ENCODE measurements around the gene SPDEF.

The SPDEF gene

DNA sequence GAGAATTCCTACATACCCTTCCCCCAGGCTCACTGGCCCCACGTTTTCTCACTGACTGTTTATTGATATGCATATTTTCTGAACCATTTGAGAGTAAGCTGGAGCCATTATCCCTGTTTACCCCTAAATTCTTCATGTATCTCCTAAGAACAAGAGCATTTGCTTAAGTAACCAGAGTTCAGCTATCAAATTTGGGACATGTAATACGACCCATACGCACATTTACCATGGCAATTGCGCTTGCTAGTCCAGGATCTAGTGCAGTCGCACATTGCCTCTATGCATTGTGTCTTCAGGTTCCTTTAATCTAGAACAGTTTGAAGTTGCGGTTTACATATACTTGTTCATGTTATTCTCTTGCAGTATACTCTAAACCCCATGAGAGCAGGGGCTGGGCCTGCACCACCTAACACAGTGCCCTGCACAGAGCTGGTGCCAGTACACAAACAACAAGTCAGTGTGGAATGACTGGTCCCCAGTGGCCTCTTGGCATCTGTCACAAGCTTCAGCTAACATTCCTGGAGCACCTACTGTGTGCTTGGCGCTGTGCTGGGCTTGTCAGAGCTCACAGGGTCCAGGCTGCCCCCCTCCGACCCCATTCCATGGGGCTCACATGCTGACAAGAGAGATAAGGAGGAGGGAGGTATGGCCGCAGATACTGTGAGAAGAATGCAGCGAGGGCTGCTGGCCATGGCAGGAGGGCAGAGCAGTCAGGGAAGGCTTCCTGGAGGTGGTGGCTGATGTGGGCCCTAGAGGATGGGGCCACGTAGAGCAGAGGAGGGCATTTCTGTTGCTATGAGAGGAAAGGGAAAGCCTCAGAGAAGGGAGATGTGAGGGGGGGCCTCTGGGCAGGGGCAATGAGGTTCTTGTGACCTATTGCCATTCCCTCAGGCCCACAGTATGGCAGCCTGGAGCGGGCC is 28.1 kb downstream of the SPDEF start:
- no peak for DNase-seq (ENCODE audit: low read depth in 2 of 2)

GRCh38 chr6:34526992-34527728 is 29.0 kb downstream of the SPDEF start:
- peak; percentile 97 to 98 for DNase-seq (ENCODE audit: low read depth in 2 of 2)

DNA sequence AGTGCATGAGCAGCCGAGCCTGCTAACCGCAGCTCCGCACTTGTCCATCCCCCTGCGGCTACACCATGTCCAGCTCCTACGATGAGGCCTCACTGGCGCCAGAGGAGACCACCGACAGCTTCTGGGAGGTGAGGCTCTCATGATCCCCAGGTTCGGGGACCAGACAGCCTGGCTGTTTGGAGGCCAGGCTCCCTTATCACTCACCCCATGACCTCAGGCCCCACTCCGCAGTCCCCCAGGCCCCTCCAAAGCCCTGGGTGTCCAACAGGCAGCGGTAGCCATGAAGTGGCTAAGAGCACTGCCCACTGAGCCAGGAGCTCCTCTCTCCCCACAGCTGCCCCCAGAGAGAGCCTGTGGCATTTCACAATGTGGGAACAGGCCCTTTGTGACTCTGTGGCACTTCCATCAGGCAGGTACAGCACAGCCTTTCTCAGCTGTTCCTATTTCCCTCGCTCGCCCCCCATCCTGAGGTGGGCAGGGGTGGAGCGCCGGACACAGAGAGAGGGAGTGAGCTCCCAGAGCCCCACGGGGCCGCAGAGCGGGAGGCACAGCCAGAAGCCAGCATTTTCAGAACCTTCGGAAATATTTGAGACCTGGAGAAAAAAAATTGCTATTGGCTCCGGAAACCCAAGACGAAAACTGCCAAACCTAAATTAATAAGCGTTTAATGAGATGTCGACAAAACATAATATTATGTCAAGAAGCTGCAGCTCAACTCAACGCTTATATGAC is 29.7 kb downstream of the SPDEF start:
- DNase-seq (ENCODE audit: low read depth in 2 of 2), result no peak

DNA sequence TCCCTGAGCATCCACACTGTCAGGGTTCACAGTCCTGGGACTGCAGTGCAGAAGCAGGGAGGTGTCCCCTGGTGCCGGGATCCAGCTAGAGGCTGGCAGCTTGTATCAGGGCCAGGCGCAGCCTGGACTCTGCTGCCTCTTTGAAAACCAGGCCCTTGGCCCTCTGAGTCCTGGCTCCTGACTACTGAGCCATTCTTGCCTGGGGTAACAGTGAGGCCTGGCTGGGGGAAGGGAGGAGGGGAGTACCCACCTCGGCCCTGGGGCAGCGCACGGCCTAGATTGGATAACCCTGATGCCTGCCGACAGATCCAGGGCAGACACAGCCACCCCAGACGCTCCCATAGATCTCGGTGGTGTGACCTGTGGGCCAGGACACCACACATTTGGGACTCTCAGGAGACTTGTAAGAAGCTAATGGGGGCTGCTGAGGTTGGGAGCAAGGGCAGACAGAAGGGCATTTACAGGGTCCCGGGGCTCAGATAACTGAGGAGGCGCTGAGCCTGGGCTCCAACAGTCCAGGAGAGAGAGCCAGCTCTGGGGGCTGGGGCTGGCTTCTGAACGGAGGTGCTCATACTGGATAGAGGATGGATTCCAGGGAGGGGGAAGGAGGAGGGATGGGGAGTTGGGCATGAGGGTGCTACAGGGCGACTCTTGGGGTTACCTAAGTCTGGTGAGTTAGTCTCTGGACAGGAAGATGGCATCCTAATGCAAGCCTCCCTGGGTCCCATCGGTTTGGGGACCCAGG is 30.5 kb downstream of the SPDEF start:
- no peak for DNase-seq (ENCODE audit: low read depth in 2 of 2)

DNA sequence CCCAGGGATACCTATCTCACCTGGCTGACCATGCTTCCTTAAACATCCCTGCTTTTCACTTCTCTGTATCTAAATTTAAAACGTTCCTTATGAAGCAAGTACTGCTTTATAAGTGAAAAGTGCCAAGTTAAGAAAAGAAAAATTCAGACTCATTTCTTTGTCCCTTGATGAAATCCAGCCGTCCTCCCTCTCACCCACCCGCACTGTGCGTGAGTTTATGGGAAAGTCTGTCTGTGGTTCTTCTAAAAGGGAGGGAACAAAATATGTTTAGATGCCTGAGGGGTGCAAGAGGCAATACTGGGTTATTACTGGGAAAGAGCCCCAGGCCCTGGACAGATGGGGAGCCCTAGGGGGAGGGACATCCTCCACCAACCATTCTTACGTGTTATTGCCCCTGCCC is 31.2 kb downstream of the SPDEF start:
- DNase-seq (ENCODE audit: low read depth in 2 of 2), result no peak

DNA sequence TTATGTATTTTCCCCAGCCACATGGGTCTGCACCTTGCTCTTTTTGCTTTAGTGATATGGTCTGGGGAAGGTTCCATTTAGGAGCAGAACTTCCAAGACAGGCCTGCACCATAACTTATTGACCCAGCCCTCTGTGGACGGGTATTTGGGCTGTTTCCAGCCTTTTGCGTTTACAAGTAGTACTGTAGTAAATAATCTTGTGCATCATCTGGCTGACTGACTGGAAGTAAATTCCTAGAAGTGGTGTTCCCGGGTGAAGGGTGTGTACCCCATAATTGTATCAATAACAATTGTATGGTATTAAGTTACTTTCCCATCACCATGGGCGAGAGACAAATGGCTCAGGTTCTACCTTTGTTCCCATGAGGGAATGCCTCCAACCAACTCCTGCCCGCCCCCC is 31.6 kb downstream of the SPDEF start:
- DNase-seq (ENCODE audit: low read depth in 2 of 2), result no peak

DNA sequence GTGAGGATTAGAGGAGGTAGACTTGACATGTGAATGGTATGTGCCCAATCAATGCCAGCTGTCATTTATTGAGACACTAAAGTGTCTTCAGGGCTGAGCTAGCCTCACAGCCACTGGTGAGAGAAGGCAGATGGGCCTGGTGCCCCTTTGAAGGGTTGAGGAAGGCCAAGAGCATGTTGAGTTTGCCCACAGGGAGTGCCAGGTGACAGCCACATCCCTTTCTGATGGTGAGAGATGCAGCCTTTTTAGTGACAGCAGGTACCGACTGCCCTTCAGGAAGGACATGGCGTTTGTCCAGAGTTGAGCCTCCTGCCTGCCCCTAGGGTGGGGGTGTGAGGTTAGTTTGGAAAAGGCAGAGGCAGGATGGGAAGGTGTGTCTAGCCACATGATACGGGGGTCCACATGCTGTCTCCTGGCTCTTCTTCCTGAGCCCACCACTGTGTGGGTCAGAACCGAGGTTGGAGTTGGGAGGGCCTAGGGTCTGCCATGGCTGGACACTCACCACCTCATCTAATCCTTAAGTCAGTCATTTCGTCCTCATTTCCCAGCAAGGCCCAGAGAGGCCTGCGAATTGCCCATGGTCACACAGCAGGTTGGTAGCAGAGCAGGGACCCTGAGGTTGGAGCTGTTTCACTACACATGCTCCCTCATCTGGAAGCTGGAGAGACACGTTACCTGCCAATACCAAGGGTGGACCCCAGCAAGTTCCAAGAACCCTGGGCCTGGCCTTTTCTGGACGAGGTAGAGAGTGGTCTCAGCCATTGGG is 32.5 kb downstream of the SPDEF start:
- DNase-seq (ENCODE audit: low read depth in 2 of 2), result no peak

- no peak for DNase-seq (ENCODE audit: low read depth in 2 of 2)
Observed at GRCh38 chr6:34522761-34523160, 33.4 kb downstream of the SPDEF start.

GRCh38 chr6:34521463-34522285 is 34.5 kb downstream of the SPDEF start:
- no peak for DNase-seq (ENCODE audit: low read depth in 2 of 2)

- DNase-seq (ENCODE audit: low read depth in 2 of 2), result no peak
Observed at GRCh38 chr6:34520645-34521462, 35.3 kb downstream of the SPDEF start.

DNA sequence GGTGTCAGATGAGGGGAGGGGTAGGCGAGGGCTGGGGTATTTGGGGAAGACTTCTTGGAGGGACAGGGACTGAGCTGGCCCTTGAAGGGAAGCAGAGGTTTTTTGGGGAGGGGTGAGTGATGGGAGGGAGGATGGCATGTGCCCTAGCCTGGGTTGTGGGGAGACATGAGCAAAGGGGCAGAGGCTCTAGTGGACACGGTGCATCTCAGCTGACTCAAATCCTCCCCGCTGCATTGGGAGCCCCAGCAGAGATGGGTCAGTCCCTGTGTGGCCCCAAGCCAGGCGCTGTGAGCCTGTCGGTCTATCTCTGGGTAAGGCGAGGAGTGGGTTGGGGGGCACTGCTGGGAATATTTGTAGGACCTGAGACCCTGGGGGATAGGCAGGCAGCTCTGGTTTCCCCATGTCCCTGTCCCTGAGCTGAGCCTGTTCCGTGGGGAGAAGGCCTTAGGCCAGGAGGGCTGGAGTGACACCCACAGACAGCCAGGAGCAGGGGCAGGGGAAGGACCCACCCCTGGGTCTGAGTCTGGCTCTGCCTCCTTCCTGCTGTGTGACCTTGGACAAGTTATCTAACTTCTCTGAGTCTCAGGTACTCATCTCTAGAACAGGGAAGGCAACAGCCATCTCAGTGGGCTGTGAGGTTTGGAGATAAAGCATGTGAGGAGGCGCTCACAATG is 36.0 kb downstream of the SPDEF start:
- DNase-seq (ENCODE audit: low read depth in 2 of 2), result no peak

GRCh38 chr6:34518669-34519365 is 37.3 kb downstream of the SPDEF start:
- no peak for DNase-seq (ENCODE audit: low read depth in 2 of 2)

GRCh38 chr6:34517966-34518365 is 38.2 kb downstream of the SPDEF start:
- no peak for DNase-seq (ENCODE audit: low read depth in 2 of 2)

DNA sequence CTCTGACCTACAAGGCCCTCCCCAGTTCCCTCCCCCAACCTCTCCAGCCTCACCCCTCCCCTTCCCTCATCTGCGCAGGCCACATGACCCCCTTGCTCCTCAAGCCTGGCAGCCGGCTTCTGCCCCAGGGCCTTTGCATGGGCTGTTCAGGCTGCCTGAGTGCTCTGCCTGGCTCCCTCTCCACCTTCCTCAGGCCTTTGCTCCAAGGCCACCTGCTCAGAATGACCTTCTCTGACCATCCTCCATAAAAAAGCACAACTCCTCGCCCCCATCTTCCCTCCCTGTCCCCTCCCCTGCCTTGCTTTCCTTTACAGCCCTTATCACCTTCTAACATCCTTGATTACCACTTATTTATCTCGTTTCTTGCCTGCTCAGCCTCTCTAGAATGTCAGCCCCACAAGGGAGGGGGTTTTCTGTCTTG is 38.7 kb downstream of the SPDEF start:
- DNase-seq (ENCODE audit: low read depth in 2 of 2), result no peak

- DNase-seq (ENCODE audit: low read depth in 2 of 2), result no peak
Observed at GRCh38 chr6:34516391-34517324, 39.5 kb downstream of the SPDEF start.

DNA sequence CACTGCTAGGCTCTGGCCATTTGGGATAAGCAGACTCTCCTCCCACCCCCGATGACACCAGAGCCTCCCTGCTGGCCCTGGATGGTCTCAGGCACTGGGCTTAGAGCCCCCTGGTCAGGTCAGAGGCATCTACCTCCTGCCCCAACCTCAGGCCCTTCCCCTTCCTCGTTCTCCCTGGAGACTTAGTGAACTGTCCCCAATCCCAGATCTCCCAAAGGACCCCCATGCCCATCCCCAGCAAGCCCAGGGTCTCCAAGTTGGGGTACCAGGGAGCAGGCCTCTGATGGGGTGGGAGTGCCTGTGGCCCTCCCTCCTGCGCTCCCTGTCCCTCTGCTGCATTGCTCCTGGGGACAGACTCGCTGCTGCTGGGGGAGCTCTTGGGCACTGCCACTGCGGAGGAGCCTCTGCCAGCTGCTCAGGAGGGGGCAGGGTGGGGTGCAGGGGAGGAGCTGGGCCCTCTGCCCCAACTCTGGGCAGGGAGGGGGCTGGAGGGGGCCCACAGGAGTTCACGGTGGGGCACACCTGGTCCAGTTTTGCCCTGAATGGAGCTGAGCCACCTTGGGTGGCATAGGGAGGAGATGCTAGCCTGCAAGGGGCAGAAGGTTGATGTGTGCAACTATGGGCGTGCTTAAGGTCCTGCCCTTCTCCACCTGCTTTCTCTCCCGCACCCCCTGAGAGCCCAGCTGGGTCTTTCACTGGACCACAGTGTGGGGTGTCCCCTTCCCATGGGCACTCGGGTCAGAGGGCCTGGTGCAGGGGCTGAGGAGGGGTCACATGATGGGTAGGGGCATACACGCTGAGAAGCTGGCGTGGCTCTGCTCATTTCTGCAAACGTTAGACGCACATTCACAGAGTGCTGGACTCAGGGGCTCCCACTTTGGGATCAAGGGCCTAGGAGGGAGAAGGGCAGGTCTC is 40.4 kb downstream of the SPDEF start:
- no peak for DNase-seq (ENCODE audit: low read depth in 2 of 2)

All from stimulated activated CD4-positive, alpha-beta T cell treated with anti-CD3 and anti-CD28 coated beads, Interleukin-1b, Interleukin-23, amount 100 ng/mL, for 4 hours (primary cell).